Activated CD8-positive, alpha-beta T cell treated with anti-CD3 and anti-CD28 coated beads for 36 hours (primary cell): Measurements from ENCODE around the gene PTPRN2. TPM values are rescaled to one million over a fixed set of nuclear protein-coding genes. Genes with fewer than 3 reads are reported as not detected.
A peak's percentile ranks its signal among the peaks of the same experiment; 100 is the strongest.

Experiments
- ATAC-seq: fragments of 200-7000 bp; cut with Tn5 transposase; one replicate; pipeline ENCODE4 v1.10.0; 2021; ENCODE audit warnings: mild to moderate bottlenecking, moderate library complexity
- CTCF ChIA-PET: fragments of 350-600 bp; sonication (Branson Sonifier 250); formaldehyde crosslinking; loops from one replicate; lab custom pipeline; 2021; ENCODE audit warnings: antibody characterized with exemption; lab: Charles Lee
- POLR2A ChIA-PET: fragments of 350-600 bp; sonication (Branson Sonifier 250); formaldehyde crosslinking; loops from one replicate; lab custom pipeline; 2021; ENCODE audit warnings: antibody characterized with exemption; lab: Charles Lee
- DNase-seq: peaks from one replicate; pipeline ENCODE4 v3.0.0-alpha.2; 2020
- H3K27ac Mint-ChIP-seq: one replicate; pipeline ENCODE4 v1.8.0; 2021; ENCODE audit warnings: mild to moderate bottlenecking, mixed read lengths
- H3K27me3 Mint-ChIP-seq: one replicate; pipeline ENCODE4 v1.8.0; 2021; ENCODE audit warnings: mixed read lengths
- H3K36me3 Mint-ChIP-seq: one replicate; pipeline ENCODE4 v1.8.0; 2021; ENCODE audit warnings: low read depth, mixed read lengths
- H3K4me1 Mint-ChIP-seq: one replicate; pipeline ENCODE4 v1.8.0; 2021; ENCODE audit warnings: low read depth, mixed read lengths
- H3K4me3 Mint-ChIP-seq: one replicate; pipeline ENCODE4 v1.8.0; 2021; ENCODE audit warnings: mild to moderate bottlenecking, moderate library complexity, mixed read lengths
- H3K9me3 Mint-ChIP-seq: one replicate; pipeline ENCODE4 v1.8.0; 2021; ENCODE audit warnings: mixed read lengths
- CTCF ChIP-seq: fragments of 200-600 bp; IDR thresholded peaks from one replicate; pipeline ENCODE4 v1.8.0; 2022; ENCODE audit warnings: antibody characterized with exemption, mild to moderate bottlenecking
- intact Hi-C: fragments of 100-400 bp; cut with micrococcal nuclease; formaldehyde crosslinking; loops from one replicate; pipeline ENCODE4 v1.10.0; 2022
- total RNA-seq, 2 experiments: library from RNA; stranded (reverse); gene quantifications; one replicate each; pipeline ENCODE4 v1.2.3, GENCODE V29; 2021

Gene PTPRN2
- total RNA-seq, 2 experiments from 2014 or later: 0.49 to 0.65 TPM

- Mint-ChIP-seq H3K4me3 (peak overlapping the region; percentile 19), H3K9me3 (peaks cover 2% of the 10 kb centered on the region), H3K36me3 (no peaks in the 10 kb centered on the region), H3K27ac (no peak overlapping the region), H3K27me3 (peaks cover 47% of the 10 kb centered on the region), H3K4me1 (peaks cover 19% of the 10 kb centered on the region)
- intact Hi-C loops: no loop called here
- ChIA-PET CTCF (interaction anchor here (0.6 kb wide), 1 partner anchor 90 kb away, joined by 3 read pairs; no protein-coding TSS in a partner anchor), POLR2A (no interaction called here)
- ATAC-seq (no peak), DNase-seq (no peak)
- no peak for TF ChIP-seq CTCF
Observed at GRCh38 chr7:157691586-157692459, 895.8 kb downstream of the PTPRN2 start.

- Mint-ChIP-seq H3K27me3 (peaks cover 55% of the 10 kb centered on the region), H3K4me1 (peaks cover 24% of the 10 kb centered on the region), H3K27ac (no peak overlapping the region), H3K36me3 (no peaks in the 10 kb centered on the region), H3K9me3 (peaks cover 2% of the 10 kb centered on the region), H3K4me3 (peak overlapping the region; percentile 19)
- ATAC-seq (peak; percentile 48), DNase-seq (no peak)
- CTCF ChIA-PET: interaction anchor here (0.6 kb wide), 1 partner anchor 90 kb away, joined by 3 read pairs; no protein-coding TSS in a partner anchor
- POLR2A ChIA-PET: no interaction called here
- no peak for TF ChIP-seq CTCF
- intact Hi-C loops: no loop called here
Observed at GRCh38 chr7:157690833-157691585, 896.6 kb downstream of the PTPRN2 start.

- peaks cover 54% of the 10 kb centered on the region for H3K27me3 Mint-ChIP-seq
- POLR2A ChIA-PET: no interaction called here
Observed at GRCh38 chr7:157690058-157690832, 897.4 kb downstream of the PTPRN2 start.

GRCh38 chr7:157689269-157690057, 898.2 kb downstream of the PTPRN2 start:
- Mint-ChIP-seq H3K4me3 (no peak overlapping the region), H3K4me1 (peaks cover 24% of the 10 kb centered on the region), H3K9me3 (no peaks in the 10 kb centered on the region), H3K27ac (no peak overlapping the region), H3K36me3 (no peaks in the 10 kb centered on the region), H3K27me3 (peaks cover 53% of the 10 kb centered on the region)
- ChIA-PET CTCF (no interaction called here), POLR2A (no interaction called here)
- intact Hi-C loops: no loop called here
- DNase-seq: no peak
- no peak for ATAC-seq
- no peak for TF ChIP-seq CTCF

More at GRCh38 chr7:157690058-157690832, 897.4 kb downstream of the PTPRN2 start:
- DNase-seq: no peak
- H3K4me3 Mint-ChIP-seq: peak overlapping the region; percentile 53
- no peak for ATAC-seq
- TF ChIP-seq CTCF: no peak
- no peaks in the 10 kb centered on the region for H3K9me3 Mint-ChIP-seq
- intact Hi-C loops: no loop called here
- CTCF ChIA-PET: no interaction called here
- H3K36me3 Mint-ChIP-seq: no peaks in the 10 kb centered on the region
- no peak overlapping the region for H3K27ac Mint-ChIP-seq
- peaks cover 24% of the 10 kb centered on the region for H3K4me1 Mint-ChIP-seq
